RWPE1 (cell line): ENCODE data around the gene PARVA.

Experiments
- CTCF ChIA-PET: fragments of 350-600 bp; sonication (Branson Sonifier 250); formaldehyde crosslinking; extraction: SDS; loops from one replicate; lab custom pipeline; 2021; lab: Yijun Ruan, JAX
- POLR2A ChIA-PET: fragments of 400-600 bp; formaldehyde crosslinking; extraction: SDS; loops from one replicate; lab custom pipeline; 2020; ENCODE audit warnings: antibody characterized with exemption; ENCODE audit not compliant: low non-redundant PET; lab: Yijun Ruan, JAX
- DNase-seq: peaks from one replicate; pipeline ENCODE4 v3.0.0; 2012; ENCODE audit warnings: low spot score
- H3K27ac ChIP-seq: fragments of 450-650 bp; 2 replicates; pipeline ENCODE4 v1.5.1; 2017
- TF ChIP-seq, protein P1 (sequence below): fragments of 450-650 bp; conservative IDR thresholded peaks from 2 replicates; pipeline ENCODE4 v1.5.1; 2017; ENCODE audit warnings: low read depth, mild to moderate bottlenecking

Gene PARVA

DNA sequence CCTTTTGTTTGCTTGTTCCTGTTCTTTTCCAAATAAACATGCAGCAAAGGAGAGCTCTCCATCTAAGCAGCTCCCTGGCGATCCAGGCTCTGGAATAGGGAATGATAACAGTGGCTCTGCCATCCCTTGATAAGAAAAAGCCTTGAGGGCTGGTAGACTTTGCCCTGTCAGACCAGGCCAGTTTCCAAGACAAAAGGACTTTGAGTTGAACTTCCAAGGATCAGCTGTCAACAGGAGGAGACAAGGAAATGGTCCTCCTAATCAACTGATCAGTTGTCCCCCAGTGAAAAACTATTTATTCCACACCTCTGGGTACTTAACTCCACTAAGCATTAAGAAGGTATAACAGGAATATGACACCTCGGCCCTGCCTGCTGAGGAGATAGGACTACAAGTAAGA is 127.8 kb downstream of the PARVA start:
- no peak overlapping the region for H3K27ac ChIP-seq
- POLR2A ChIA-PET, result interaction anchor here (0.5 kb wide), 1 partner anchor 12 kb away, joined by 4 read pairs; no protein-coding TSS in a partner anchor
- no peak for DNase-seq
- TF ChIP-seq, protein P1, sequence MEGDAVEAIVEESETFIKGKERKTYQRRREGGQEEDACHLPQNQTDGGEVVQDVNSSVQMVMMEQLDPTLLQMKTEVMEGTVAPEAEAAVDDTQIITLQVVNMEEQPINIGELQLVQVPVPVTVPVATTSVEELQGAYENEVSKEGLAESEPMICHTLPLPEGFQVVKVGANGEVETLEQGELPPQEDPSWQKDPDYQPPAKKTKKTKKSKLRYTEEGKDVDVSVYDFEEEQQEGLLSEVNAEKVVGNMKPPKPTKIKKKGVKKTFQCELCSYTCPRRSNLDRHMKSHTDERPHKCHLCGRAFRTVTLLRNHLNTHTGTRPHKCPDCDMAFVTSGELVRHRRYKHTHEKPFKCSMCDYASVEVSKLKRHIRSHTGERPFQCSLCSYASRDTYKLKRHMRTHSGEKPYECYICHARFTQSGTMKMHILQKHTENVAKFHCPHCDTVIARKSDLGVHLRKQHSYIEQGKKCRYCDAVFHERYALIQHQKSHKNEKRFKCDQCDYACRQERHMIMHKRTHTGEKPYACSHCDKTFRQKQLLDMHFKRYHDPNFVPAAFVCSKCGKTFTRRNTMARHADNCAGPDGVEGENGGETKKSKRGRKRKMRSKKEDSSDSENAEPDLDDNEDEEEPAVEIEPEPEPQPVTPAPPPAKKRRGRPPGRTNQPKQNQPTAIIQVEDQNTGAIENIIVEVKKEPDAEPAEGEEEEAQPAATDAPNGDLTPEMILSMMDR, result no peak
- CTCF ChIA-PET, result interaction anchor here (0.6 kb wide), 1 partner anchor 905 kb away, joined by 3 read pairs; no protein-coding TSS in a partner anchor

DNA sequence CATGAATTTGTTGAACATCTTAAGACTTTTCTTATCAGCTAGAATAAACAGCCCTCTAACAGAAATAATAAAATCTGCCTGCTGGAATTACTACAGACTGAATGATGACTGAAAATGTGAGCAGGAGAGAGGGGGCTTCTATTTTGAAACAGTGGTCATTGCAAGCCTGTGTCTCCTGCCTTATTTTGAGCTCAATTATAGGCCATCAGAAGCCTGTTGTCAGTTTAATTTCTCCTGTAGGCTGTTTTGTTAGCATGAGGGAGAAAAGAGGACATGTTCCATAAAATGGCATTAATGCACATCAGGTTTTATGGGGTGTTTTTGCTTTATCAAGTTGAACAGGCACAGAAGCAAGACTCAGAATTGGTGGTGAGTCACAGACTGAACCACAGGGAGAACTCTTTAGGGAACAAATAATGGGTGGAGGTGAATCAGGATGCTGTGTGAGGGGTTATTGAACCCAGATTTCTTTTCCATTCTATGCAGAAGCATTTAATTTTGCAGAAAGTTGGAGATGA is 129.1 kb downstream of the PARVA start:
- no peak for DNase-seq
- TF ChIP-seq, protein P1, result no peak
- H3K27ac ChIP-seq, result no peak overlapping the region
- CTCF ChIA-PET, result interaction anchor here (0.9 kb wide), 1 partner anchor 9 kb away, joined by 3 read pairs; no protein-coding TSS in a partner anchor
- POLR2A ChIA-PET, result no interaction called here

DNA sequence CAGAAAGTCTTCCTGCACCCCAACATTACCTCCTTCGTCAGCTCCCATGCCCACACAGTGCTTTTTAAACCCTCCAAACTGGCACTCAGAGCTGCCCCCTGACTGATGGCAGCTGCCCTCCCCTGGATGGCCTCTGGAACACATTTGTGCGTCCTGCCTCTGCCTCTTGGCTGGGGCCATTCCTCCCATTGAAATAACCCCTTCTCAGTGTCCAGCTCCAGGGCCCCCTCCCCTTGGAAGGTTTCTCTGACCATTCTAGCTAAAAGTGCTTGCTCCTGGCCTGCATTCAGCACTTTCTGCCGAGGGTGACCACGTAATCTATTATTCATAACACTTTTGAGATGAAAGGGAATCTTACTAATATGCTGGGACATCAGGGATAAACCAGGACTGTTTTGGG is 130.0 kb downstream of the PARVA start:
- no peak overlapping the region for H3K27ac ChIP-seq
- CTCF ChIA-PET, result no interaction called here
- TF ChIP-seq, protein P1, result no peak
- POLR2A ChIA-PET, result no interaction called here
- no peak for DNase-seq

DNA sequence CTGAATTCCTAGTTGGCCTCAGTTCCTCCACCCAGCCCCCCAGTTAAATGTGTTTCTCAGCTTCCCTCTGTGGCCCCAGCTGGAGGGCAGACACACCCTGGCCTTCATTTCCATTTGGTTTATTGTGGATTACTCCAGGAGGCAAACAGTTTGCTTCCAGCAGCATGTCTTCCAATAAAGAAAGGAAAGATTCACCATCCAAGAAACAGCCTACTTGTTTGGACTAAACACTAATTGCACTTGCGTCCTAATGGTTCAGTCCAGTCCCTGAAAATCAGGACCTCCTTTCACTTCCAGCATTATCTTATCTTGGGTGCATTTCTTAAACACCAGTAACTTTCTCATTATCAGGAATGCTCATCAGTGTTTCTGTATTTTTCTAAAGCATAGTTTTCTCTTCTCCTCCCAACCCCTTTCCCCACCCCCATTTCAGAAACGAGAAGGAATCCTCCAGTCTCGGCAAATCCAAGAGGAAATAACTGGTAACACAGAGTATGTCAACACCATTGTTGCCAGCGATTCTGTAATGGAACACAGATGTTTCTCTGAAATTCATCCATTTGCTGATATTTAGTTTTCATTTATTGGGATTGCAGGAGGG is 130.9 kb downstream of the PARVA start:
- ChIA-PET POLR2A (no interaction called here), CTCF (no interaction called here)
- TF ChIP-seq, protein P1, result no peak
- H3K27ac ChIP-seq, result no peak overlapping the region
- DNase-seq, result no peak

DNA sequence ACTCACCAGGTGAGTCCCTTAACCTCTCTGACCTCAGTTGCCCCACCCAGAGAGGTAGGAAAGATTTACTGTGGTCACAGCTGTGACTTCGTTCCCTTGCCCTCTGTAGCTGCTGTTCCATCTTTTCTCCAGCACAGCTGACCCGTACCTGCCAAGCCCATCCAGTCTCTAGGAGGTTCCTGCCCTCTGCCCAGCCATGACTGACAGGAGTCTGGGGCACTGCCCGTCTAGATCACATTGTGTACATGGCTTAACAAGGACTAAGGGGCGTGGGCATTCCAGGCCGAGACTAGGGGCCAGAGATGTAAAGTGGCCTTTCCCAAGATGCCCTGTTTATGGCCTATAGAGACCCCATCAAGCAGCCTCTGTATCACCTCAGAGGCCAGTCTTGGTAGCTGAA is 132.0 kb downstream of the PARVA start:
- DNase-seq, result no peak
- H3K27ac ChIP-seq, result no peak overlapping the region
- CTCF ChIA-PET, result no interaction called here
- POLR2A ChIA-PET, result no interaction called here
- TF ChIP-seq, protein P1, result no peak

DNA sequence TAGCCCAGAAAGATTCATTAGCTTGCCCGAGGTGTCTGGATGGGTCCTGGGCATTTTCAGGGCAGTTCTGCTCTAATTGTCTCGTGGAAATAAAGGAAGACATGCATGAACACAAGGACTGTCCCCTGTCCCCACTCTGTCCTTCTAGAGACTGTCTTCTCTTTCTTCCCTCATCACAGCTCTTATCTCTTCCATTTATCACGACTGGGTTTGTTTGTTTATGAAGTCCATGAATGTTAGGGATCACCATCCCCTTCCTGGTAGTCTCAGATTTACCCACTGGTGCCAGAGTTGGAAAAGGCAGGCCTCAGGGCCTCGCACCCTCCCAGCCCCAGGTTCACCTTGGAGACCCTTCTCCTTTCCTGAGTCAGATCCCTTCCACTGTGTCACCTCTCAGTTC is 134.8 kb downstream of the PARVA start:
- TF ChIP-seq, protein P1, result no peak
- DNase-seq, result no peak
- no peak overlapping the region for H3K27ac ChIP-seq
- ChIA-PET POLR2A (no interaction called here), CTCF (interaction anchor here (0.7 kb wide), 1 partner anchor 119 kb away, joined by 4 read pairs; no protein-coding TSS in a partner anchor)
